ENCODE measurements around the gene RALGAPA2. TPM values are rescaled to one million over a fixed set of nuclear protein-coding genes. Genes with fewer than 3 reads are reported as not detected.

The RALGAPA2 gene
- total RNA-seq, 1 experiment from 2014 or later = 10.8 TPM

DNA sequence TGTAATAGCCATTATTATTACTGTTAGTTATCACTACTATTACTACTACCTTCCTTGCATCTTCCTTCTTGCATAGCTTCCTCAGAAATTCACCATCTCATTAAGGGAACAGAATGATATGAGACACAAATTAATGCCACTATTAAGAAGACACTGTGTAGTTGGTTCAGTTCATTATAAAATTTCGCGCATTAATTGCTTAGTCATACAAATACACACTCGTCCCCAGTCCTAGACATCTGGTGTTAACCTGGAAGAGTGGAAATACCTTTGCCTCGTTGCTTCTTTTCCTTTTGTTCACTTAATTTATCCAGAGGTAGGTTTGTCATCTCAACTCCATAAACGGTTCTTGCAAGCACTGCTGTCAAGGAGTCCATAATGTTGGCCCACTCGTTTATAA, 107.5 kb downstream of the RALGAPA2 start:
- ATAC-seq (no peak), DNase-seq (ENCODE audit: low read depth, low spot score) (no peak)
- no peak overlapping the region for H3K4me3 ChIP-seq (replicated peaks in 1 of 2; ENCODE audit: low read depth in 1 of 2, low read length in 2 of 2)
- H3K27me3 ChIP-seq (ENCODE audit: insufficient read depth, low read length) = no peaks in the 10 kb centered on the region
- H3K9me3 ChIP-seq (ENCODE audit: control insufficient read depth in 1 of 2, insufficient read depth in 1 of 2, low read depth in 1 of 2, low read length in 2 of 2) = no peaks in the 10 kb centered on the region
- no peaks in the 10 kb centered on the region for H3K36me3 ChIP-seq (ENCODE audit: control insufficient read depth in 1 of 2, insufficient read depth in 2 of 2, low read length in 2 of 2)
- no peaks in the 10 kb centered on the region for H3K9me2 ChIP-seq (ENCODE audit: insufficient read depth)
- intact Hi-C loops (cut with micrococcal nuclease) = no loop called here
- RAD21 ChIA-PET (ENCODE audit: low non-redundant PET in 1 of 2, low total read pairs in 2 of 2, uncharacterized antibody in 2 of 2, unreplicated experiment in 2 of 2) = no interaction called here
- POLR2A ChIA-PET = no interaction called here
- H3K4me1 ChIP-seq (ENCODE audit: control insufficient read depth in 1 of 2, insufficient read depth in 2 of 2, low read length in 2 of 2) = no peaks in the 10 kb centered on the region
- BruUV-seq (replicated peaks) = no TSS peak
- H3K9ac ChIP-seq (ENCODE audit: low read length) = no peak overlapping the region
- no peaks in the 10 kb centered on the region for H3K79me2 ChIP-seq (ENCODE audit: insufficient read depth, low read length)
- TF ChIP-seq, protein P1, sequence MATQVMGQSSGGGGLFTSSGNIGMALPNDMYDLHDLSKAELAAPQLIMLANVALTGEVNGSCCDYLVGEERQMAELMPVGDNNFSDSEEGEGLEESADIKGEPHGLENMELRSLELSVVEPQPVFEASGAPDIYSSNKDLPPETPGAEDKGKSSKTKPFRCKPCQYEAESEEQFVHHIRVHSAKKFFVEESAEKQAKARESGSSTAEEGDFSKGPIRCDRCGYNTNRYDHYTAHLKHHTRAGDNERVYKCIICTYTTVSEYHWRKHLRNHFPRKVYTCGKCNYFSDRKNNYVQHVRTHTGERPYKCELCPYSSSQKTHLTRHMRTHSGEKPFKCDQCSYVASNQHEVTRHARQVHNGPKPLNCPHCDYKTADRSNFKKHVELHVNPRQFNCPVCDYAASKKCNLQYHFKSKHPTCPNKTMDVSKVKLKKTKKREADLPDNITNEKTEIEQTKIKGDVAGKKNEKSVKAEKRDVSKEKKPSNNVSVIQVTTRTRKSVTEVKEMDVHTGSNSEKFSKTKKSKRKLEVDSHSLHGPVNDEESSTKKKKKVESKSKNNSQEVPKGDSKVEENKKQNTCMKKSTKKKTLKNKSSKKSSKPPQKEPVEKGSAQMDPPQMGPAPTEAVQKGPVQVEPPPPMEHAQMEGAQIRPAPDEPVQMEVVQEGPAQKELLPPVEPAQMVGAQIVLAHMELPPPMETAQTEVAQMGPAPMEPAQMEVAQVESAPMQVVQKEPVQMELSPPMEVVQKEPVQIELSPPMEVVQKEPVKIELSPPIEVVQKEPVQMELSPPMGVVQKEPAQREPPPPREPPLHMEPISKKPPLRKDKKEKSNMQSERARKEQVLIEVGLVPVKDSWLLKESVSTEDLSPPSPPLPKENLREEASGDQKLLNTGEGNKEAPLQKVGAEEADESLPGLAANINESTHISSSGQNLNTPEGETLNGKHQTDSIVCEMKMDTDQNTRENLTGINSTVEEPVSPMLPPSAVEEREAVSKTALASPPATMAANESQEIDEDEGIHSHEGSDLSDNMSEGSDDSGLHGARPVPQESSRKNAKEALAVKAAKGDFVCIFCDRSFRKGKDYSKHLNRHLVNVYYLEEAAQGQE (IDR thresholded peaks at IDR 0.05; ENCODE audit: low read depth) = no peak
- no peak for TF ChIP-seq POLR2AphosphoS5 (IDR thresholded peaks at IDR 0.05; ENCODE audit: low read depth, low read length)
- no peak for TF ChIP-seq TCF7L2 (IDR thresholded peaks at IDR 0.05; ENCODE audit: borderline replicate concordance, extremely low read depth, insufficient read depth, insufficient read length)
- no peak for TF ChIP-seq EZH2phosphoT487 (IDR thresholded peaks at IDR 0.05; ENCODE audit: borderline replicate concordance)
- no peak for TF ChIP-seq FOSL1 (IDR thresholded peaks at IDR 0.05; ENCODE audit: low read depth)
- TF ChIP-seq EGR1 (IDR thresholded peaks at IDR 0.05; ENCODE audit: low read depth) = no peak
- TF ChIP-seq ZFX (IDR thresholded peaks at IDR 0.05) = no peak
- no peak for TF ChIP-seq ZNF274 (IDR thresholded peaks at IDR 0.05; ENCODE audit: low read depth, low read length)
- CTCF ChIA-PET = interaction anchor here (1.1 kb wide), 1 partner anchor 11 kb away, joined by 6 read pairs; no protein-coding TSS in a partner anchor
- no peak overlapping the region for H3K4me2 ChIP-seq (ENCODE audit: low read length)
- no peak overlapping the region for H2AFZ ChIP-seq (ENCODE audit: low read depth, low read length, poor library complexity, severe bottlenecking)
- no peak overlapping the region for H3K27ac ChIP-seq (ENCODE audit: low read depth, low read length)
- H4K20me1 ChIP-seq (ENCODE audit: insufficient read depth) = no peaks in the 10 kb centered on the region; the same call in 1 of the 2 replicates

Data from HCT116 (cell line).